Keratinocyte (primary cell): ENCODE data around the gene NOD2.

Source experiments
- EZH2 ChIP-seq: IDR thresholded peaks from one replicate; pipeline ENCODE4 v1.6.1; 2012; ENCODE audit warnings: inconsistent platforms, mild to moderate bottlenecking, low read length, moderate library complexity
- TF ChIP-seq, protein P1 (sequence below), 3 experiments: IDR thresholded peaks in 1 of 3; conservative IDR thresholded peaks in 1 of 3; optimal IDR thresholded peaks in 1 of 3; 2 replicates in 2 of 3; 3 replicates in 1 of 3; pipeline versions ENCODE3 to v1.5.1; 2011; ENCODE audit warnings: low read length in 3 of 3, mild to moderate bottlenecking in 3 of 3, moderate library complexity in 2 of 3, control low read depth in 1 of 3, inconsistent platforms in 1 of 3; ENCODE audit not compliant: insufficient read depth in 2 of 3; ENCODE audit errors: extremely low read depth in 1 of 3

DNA sequence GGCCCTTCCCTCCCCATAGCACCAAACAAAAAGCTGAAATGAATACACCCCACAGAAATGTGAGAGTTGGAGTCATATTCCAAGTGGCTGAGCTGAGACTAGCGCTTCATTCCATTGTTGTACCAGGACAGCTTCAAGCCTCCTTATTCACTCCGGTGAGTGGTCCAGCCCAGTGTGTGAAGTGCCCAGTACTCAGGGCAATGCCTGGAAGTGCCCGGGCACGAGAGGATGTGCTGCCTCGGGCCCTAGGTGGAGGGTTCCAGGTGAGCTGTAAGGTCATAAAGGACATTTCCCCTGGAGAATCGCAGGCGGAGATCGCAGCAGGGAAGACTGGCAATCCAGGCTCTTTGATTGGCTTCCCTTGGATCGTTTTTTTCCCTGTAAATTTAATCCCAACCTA, 43.0 kb downstream of the NOD2 start:
- TF ChIP-seq, protein P1, sequence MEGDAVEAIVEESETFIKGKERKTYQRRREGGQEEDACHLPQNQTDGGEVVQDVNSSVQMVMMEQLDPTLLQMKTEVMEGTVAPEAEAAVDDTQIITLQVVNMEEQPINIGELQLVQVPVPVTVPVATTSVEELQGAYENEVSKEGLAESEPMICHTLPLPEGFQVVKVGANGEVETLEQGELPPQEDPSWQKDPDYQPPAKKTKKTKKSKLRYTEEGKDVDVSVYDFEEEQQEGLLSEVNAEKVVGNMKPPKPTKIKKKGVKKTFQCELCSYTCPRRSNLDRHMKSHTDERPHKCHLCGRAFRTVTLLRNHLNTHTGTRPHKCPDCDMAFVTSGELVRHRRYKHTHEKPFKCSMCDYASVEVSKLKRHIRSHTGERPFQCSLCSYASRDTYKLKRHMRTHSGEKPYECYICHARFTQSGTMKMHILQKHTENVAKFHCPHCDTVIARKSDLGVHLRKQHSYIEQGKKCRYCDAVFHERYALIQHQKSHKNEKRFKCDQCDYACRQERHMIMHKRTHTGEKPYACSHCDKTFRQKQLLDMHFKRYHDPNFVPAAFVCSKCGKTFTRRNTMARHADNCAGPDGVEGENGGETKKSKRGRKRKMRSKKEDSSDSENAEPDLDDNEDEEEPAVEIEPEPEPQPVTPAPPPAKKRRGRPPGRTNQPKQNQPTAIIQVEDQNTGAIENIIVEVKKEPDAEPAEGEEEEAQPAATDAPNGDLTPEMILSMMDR (optimal IDR thresholded peaks at IDR 0.05 in 1 of 3, IDR thresholded peaks at IDR 0.05 in 1 of 3, conservative IDR thresholded peaks at IDR 0.05 in 1 of 3; ENCODE audit: extremely low read depth in 1 of 3, insufficient read depth in 2 of 3, low read length in 3 of 3): no peak
- no peak for TF ChIP-seq EZH2
